H9 (cell line): ENCODE results near the gene TMEM255A. TPM values are rescaled to one million over a fixed set of nuclear protein-coding genes. Genes with fewer than 3 reads are reported as not detected.

Experiments
- DNase-seq: peaks from one replicate; pipeline ENCODE4 v3.0.0-alpha.2; 2017
- H2AFZ ChIP-seq: one replicate; pipeline ENCODE4 v1.6.1; 2013; ENCODE audit warnings: mild to moderate bottlenecking, low read length, control low read depth, moderate library complexity
- H2AK5ac ChIP-seq: 2 replicates; pipeline ENCODE4 v1.6.1; 2013; ENCODE audit warnings: low read length, control low read depth, mixed read lengths; ENCODE audit not compliant: insufficient read length
- H2BK120ac ChIP-seq: one replicate; pipeline ENCODE4 v1.6.1; 2013; ENCODE audit warnings: low read depth, mild to moderate bottlenecking, low read length, control low read depth, inconsistent platforms; ENCODE audit not compliant: poor library complexity, severe bottlenecking
- H2BK12ac ChIP-seq: 2 replicates; pipeline ENCODE4 v1.6.1; 2013; ENCODE audit warnings: low read length, control low read depth, mixed read lengths, low read depth; ENCODE audit not compliant: insufficient read length
- H2BK15ac ChIP-seq: 2 replicates; pipeline ENCODE4 v1.6.1; 2013; ENCODE audit warnings: low read depth, low read length, control low read depth
- H2BK20ac ChIP-seq: one replicate; pipeline ENCODE4 v1.6.1; 2013; ENCODE audit warnings: low read depth, mild to moderate bottlenecking, low read length, control low read depth, inconsistent platforms; ENCODE audit not compliant: poor library complexity, severe bottlenecking
- H2BK5ac ChIP-seq: 2 replicates; pipeline ENCODE4 v1.6.1; 2013; ENCODE audit warnings: low read length, control low read depth, mixed read lengths; ENCODE audit not compliant: insufficient read length
- H3K14ac ChIP-seq: 2 replicates; pipeline ENCODE4 v1.6.1; 2013; ENCODE audit warnings: low read length, control low read depth; ENCODE audit not compliant: insufficient read depth
- H3K18ac ChIP-seq: 2 replicates; pipeline ENCODE4 v1.6.1; 2013; ENCODE audit warnings: low read depth, mild to moderate bottlenecking, mixed read lengths, low read length, control low read depth; ENCODE audit not compliant: insufficient read length
- H3K23ac ChIP-seq: 2 replicates; pipeline ENCODE4 v1.6.1; 2013; ENCODE audit warnings: low read length, control low read depth, mixed read lengths, low read depth; ENCODE audit not compliant: insufficient read length
- H3K23me2 ChIP-seq: 2 replicates; pipeline ENCODE4 v1.6.1; 2013; ENCODE audit warnings: low read depth, mild to moderate bottlenecking, mixed read lengths, low read length, control low read depth; ENCODE audit not compliant: insufficient read length, poor library complexity, severe bottlenecking
- H3K27ac ChIP-seq: 2 replicates; pipeline ENCODE4 v1.5.1; 2013; ENCODE audit warnings: low read length, control low read depth, mixed read lengths, low read depth; ENCODE audit not compliant: insufficient read length
- H3K27me3 ChIP-seq: 2 replicates; pipeline ENCODE4 v1.6.1; 2013; ENCODE audit warnings: low read length, control low read depth, inconsistent platforms; ENCODE audit not compliant: insufficient read depth
- H3K4ac ChIP-seq: 2 replicates; pipeline ENCODE4 v1.6.1; 2013; ENCODE audit warnings: low read depth, mild to moderate bottlenecking, control low read depth, inconsistent platforms, low read length, moderate library complexity
- H3K4me1 ChIP-seq: 2 replicates; pipeline ENCODE4 v1.6.1; 2013; ENCODE audit warnings: low read length, control low read depth, inconsistent platforms; ENCODE audit not compliant: insufficient read depth
- H3K4me2 ChIP-seq: 2 replicates; pipeline ENCODE4 v1.6.1; 2013; ENCODE audit warnings: low read length, control low read depth, mixed read lengths; ENCODE audit not compliant: insufficient read length, insufficient read depth
- H3K56ac ChIP-seq: 2 replicates; pipeline ENCODE4 v1.6.1; 2013; ENCODE audit warnings: low read depth, mild to moderate bottlenecking, mixed read lengths, low read length, control low read depth; ENCODE audit not compliant: insufficient read length
- H3K79me1 ChIP-seq: 2 replicates; pipeline ENCODE4 v1.6.1; 2013; ENCODE audit warnings: low read depth, mild to moderate bottlenecking, moderate library complexity, low read length, control low read depth, inconsistent platforms; ENCODE audit not compliant: insufficient read depth, poor library complexity, severe bottlenecking
- H3K79me2 ChIP-seq: 2 replicates; pipeline ENCODE4 v1.6.1; 2013; ENCODE audit warnings: low read length, control low read depth, inconsistent platforms; ENCODE audit not compliant: insufficient read depth
- H3K9ac ChIP-seq: 2 replicates; pipeline ENCODE4 v1.6.1; 2013; ENCODE audit warnings: low read length, control low read depth, mixed read lengths; ENCODE audit not compliant: insufficient read length; ENCODE audit errors: extremely low read depth
- H3K9me3 ChIP-seq: one replicate; pipeline ENCODE4 v1.6.1; 2013; ENCODE audit warnings: low read depth, low read length, inconsistent platforms; ENCODE audit not compliant: control insufficient read depth
- H3T11ph ChIP-seq: one replicate; pipeline ENCODE4 v1.6.1; 2013; ENCODE audit warnings: mild to moderate bottlenecking, low read length, control low read depth, inconsistent platforms
- H4K20me1 ChIP-seq: one replicate; pipeline ENCODE4 v1.6.1; 2013; ENCODE audit not compliant: control insufficient read depth, insufficient read length, insufficient read depth
- H4K5ac ChIP-seq: 2 replicates; pipeline ENCODE4 v1.6.1; 2013; ENCODE audit warnings: low read depth, mild to moderate bottlenecking, mixed read lengths, low read length, control low read depth; ENCODE audit not compliant: insufficient read length
- H4K8ac ChIP-seq: replicated peaks from 2 replicates; pipeline ENCODE4 v1.6.1; 2013; ENCODE audit warnings: low read length, control low read depth, mixed read lengths, low read depth; ENCODE audit not compliant: insufficient read length
- H4K91ac ChIP-seq: 2 replicates; pipeline ENCODE4 v1.6.1; 2013; ENCODE audit warnings: low read depth, mild to moderate bottlenecking, moderate library complexity, mixed read lengths, low read length, control low read depth; ENCODE audit not compliant: insufficient read length
- H3K27ac Mint-ChIP-seq, 3 experiments: 2 replicates in 2 of 3; 3 replicates in 1 of 3; pipeline ENCODE4 v1.8.0; 2020 to 2021; ENCODE audit warnings: mixed read lengths in 3 of 3, mild to moderate bottlenecking in 1 of 3, moderate library complexity in 1 of 3
- H3K27me3 Mint-ChIP-seq: 2 replicates; pipeline ENCODE4 v1.8.0; 2021; ENCODE audit warnings: low read depth, mild to moderate bottlenecking, moderate library complexity, mixed read lengths
- H3K36me3 Mint-ChIP-seq, 3 experiments: 2 replicates in 2 of 3; 3 replicates in 1 of 3; pipeline ENCODE4 v1.8.0; 2020 to 2021; ENCODE audit warnings: low read depth in 3 of 3, mixed read lengths in 3 of 3; ENCODE audit not compliant: insufficient read depth in 1 of 3
- H3K4me1 Mint-ChIP-seq, 2 experiments: 2 replicates each; pipeline ENCODE4 v1.8.0; 2020; ENCODE audit warnings: mixed read lengths in 2 of 2
- H3K4me3 Mint-ChIP-seq, 2 experiments: 2 replicates in 1 of 2; 3 replicates in 1 of 2; pipeline ENCODE4 v1.8.0; 2020 to 2021; ENCODE audit warnings: mild to moderate bottlenecking in 2 of 2, mixed read lengths in 2 of 2, moderate library complexity in 1 of 2
- H3K9me3 Mint-ChIP-seq, 2 experiments: 2 replicates in 1 of 2; 3 replicates in 1 of 2; pipeline ENCODE4 v1.8.0; 2020; ENCODE audit warnings: mild to moderate bottlenecking in 2 of 2, mixed read lengths in 2 of 2, moderate library complexity in 1 of 2
- CTCF ChIP-seq: fragments of 200-600 bp; sonication (generic); conservative IDR thresholded peaks from 3 replicates; pipeline ENCODE4 v1.8.0; 2021; ENCODE audit warnings: antibody characterized with exemption, mild to moderate bottlenecking
- WGBS: extraction: QIAGEN DNeasy Blood & Tissue Kit; methylation state at CpG from one replicate; pipeline ENCODE4 v1.1.7; 2013; ENCODE audit warnings: missing lambda C conversion rate, low lambda C conversion rate, mixed read lengths; ENCODE audit not compliant: insufficient read length; ENCODE audit errors: extremely low coverage; 5-methylcytosine and 5-hydroxymethylcytosine counted together
- total RNA-seq: library from RNA; stranded (reverse); gene quantifications from 2 replicates; pipeline ENCODE4 v1.2.1, GENCODE V29; 2021

Gene TMEM255A
- total RNA-seq, 1 experiment from 2014 or later, result 0.77 TPM

GRCh38 chrX:120260369-120260768 is 50.9 kb downstream of the TMEM255A start:
- H4K91ac ChIP-seq, result no peak overlapping the region
- peaks cover 52 to 76% of the 10 kb centered on the region in 2 experiments for H3K9me3 Mint-ChIP-seq
- WGBS, result no CpG with 5 or more reads among the region's 3 CpGs
- H3K23ac ChIP-seq, result no peak overlapping the region
- H3K18ac ChIP-seq, result no peak overlapping the region
- no peak overlapping the region for H2BK120ac ChIP-seq
- no peak overlapping the region for H2AFZ ChIP-seq
- H3T11ph ChIP-seq, result no peak overlapping the region
- no peaks in the 10 kb centered on the region for H4K20me1 ChIP-seq
- H4K8ac ChIP-seq, result no peak overlapping the region
- H3K56ac ChIP-seq, result no peak overlapping the region
- H2BK5ac ChIP-seq, result no peak overlapping the region
- peaks cover 3% of the 10 kb centered on the region; the same call in 1 of the 2 replicates for H3K4me1 ChIP-seq
- H2BK15ac ChIP-seq, result no peak overlapping the region
- H2BK12ac ChIP-seq, result no peak overlapping the region
- H3K9me3 ChIP-seq, result peaks cover 18% of the 10 kb centered on the region
- H3K27me3 ChIP-seq, result no peaks in the 10 kb centered on the region
- no peak overlapping the region for H3K14ac ChIP-seq
- H3K4me3 Mint-ChIP-seq, result no peak overlapping the region
- H2BK20ac ChIP-seq, result no peak overlapping the region
- no peak overlapping the region for H3K27ac Mint-ChIP-seq
- no peaks in the 10 kb centered on the region for H3K79me2 ChIP-seq
- no peak overlapping the region for H3K4ac ChIP-seq
- peaks cover 15 to 20% of the 10 kb centered on the region in 2 experiments for H3K4me1 Mint-ChIP-seq
- H3K27me3 Mint-ChIP-seq, result peaks cover 4% of the 10 kb centered on the region; the same call in 1 of the 2 replicates
- no peak overlapping the region for H4K5ac ChIP-seq
- peaks cover 2 to 10% (median 7%) of the 10 kb centered on the region in 3 experiments; a peak in 5 of 7 replicates for H3K36me3 Mint-ChIP-seq
- H3K27ac ChIP-seq, result no peak overlapping the region
- H3K4me2 ChIP-seq, result no peak overlapping the region
- no peak for TF ChIP-seq CTCF
- no peaks in the 10 kb centered on the region for H3K23me2 ChIP-seq
- H3K79me1 ChIP-seq, result no peaks in the 10 kb centered on the region
- no peak overlapping the region for H2AK5ac ChIP-seq
- DNase-seq, result no peak
- H3K9ac ChIP-seq, result no peak overlapping the region
